IPS-18c (cell line): ENCODE results near the gene SERP2.
A peak's percentile ranks its signal among the peaks of the same experiment; 100 is the strongest.

ENCODE experiments used
- H3K4me3 ChIP-seq: 2 replicates; pipeline ENCODE4 v1.7.0; 2013; ENCODE audit warnings: low read depth, mild to moderate bottlenecking, low read length, moderate library complexity; ENCODE audit not compliant: insufficient read depth
- H3K9me3 ChIP-seq: one replicate; pipeline ENCODE4 v1.6.1; 2013; ENCODE audit warnings: mild to moderate bottlenecking, low read length, moderate library complexity; ENCODE audit not compliant: control insufficient read depth, insufficient read depth

SERP2 gene

GRCh38 chr13:44352202-44352601, 21.4 kb upstream of the SERP2 start:
- Histone ChIP-seq H3K9me3 (no peaks in the 10 kb centered on the region), H3K4me3 (no peak overlapping the region)

GRCh38 chr13:44352671-44353070, 21.0 kb upstream of the SERP2 start:
- H3K4me3 ChIP-seq: no peak overlapping the region
- no peaks in the 10 kb centered on the region for H3K9me3 ChIP-seq

GRCh38 chr13:44354331-44354730, 19.3 kb upstream of the SERP2 start:
- Histone ChIP-seq H3K9me3 (no peaks in the 10 kb centered on the region), H3K4me3 (no peak overlapping the region)

- Histone ChIP-seq H3K9me3 (no peaks in the 10 kb centered on the region), H3K4me3 (no peak overlapping the region)
These were observed 18.7 kb upstream of the SERP2 start for GRCh38 chr13:44354884-44355283.

- Histone ChIP-seq H3K4me3 (no peak overlapping the region), H3K9me3 (no peaks in the 10 kb centered on the region)
These were observed 18.0 kb upstream of the SERP2 start for GRCh38 chr13:44355621-44356020.

GRCh38 chr13:44359983-44360375, 13.6 kb upstream of the SERP2 start:
- H3K4me3 ChIP-seq: no peak overlapping the region
- H3K9me3 ChIP-seq: no peaks in the 10 kb centered on the region

- H3K9me3 ChIP-seq: no peaks in the 10 kb centered on the region
- H3K4me3 ChIP-seq: no peak overlapping the region
These were observed 11.1 kb upstream of the SERP2 start for GRCh38 chr13:44362394-44363040.

GRCh38 chr13:44363631-44364344, 9.8 kb upstream of the SERP2 start:
- no peak overlapping the region for H3K4me3 ChIP-seq
- H3K9me3 ChIP-seq: no peaks in the 10 kb centered on the region

GRCh38 chr13:44364345-44365000, 9.2 kb upstream of the SERP2 start:
- H3K9me3 ChIP-seq: no peaks in the 10 kb centered on the region
- no peak overlapping the region for H3K4me3 ChIP-seq

- Histone ChIP-seq H3K4me3 (no peak overlapping the region), H3K9me3 (no peaks in the 10 kb centered on the region)
These were observed 8.6 kb upstream of the SERP2 start for GRCh38 chr13:44365008-44365407.

- no peaks in the 10 kb centered on the region for H3K9me3 ChIP-seq
- H3K4me3 ChIP-seq: no peak overlapping the region
These were observed 7.7 kb upstream of the SERP2 start for GRCh38 chr13:44365899-44366298.

GRCh38 chr13:44368062-44368591, 5.5 kb upstream of the SERP2 start:
- no peaks in the 10 kb centered on the region for H3K9me3 ChIP-seq
- no peak overlapping the region for H3K4me3 ChIP-seq

- H3K4me3 ChIP-seq: no peak overlapping the region
These were observed 4.8 kb upstream of the SERP2 start for GRCh38 chr13:44368599-44369368.

GRCh38 chr13:44371421-44371820, 2.2 kb upstream of the SERP2 start:
- Histone ChIP-seq H3K9me3 (no peaks in the 10 kb centered on the region), H3K4me3 (no peak overlapping the region)

More at GRCh38 chr13:44368599-44369368, 4.8 kb upstream of the SERP2 start:
- H3K9me3 ChIP-seq: no peaks in the 10 kb centered on the region

- no peaks in the 10 kb centered on the region for H3K9me3 ChIP-seq
- H3K4me3 ChIP-seq: peak overlapping the region; percentile 78
These were observed 400 bp upstream of the SERP2 start for GRCh38 chr13:44373247-44373600.

- H3K4me3 ChIP-seq: peak overlapping the region; percentile 34; the same call in 1 of the 2 replicates
- no peaks in the 10 kb centered on the region for H3K9me3 ChIP-seq
These were observed 706 bp downstream of the SERP2 start for GRCh38 chr13:44374348-44374712.

- Histone ChIP-seq H3K4me3 (no peak overlapping the region), H3K9me3 (no peaks in the 10 kb centered on the region)
These were observed 4.7 kb downstream of the SERP2 start for GRCh38 chr13:44378277-44378676.
